ENCODE results near the gene TNNT1.

TNNT1 gene

DNA sequence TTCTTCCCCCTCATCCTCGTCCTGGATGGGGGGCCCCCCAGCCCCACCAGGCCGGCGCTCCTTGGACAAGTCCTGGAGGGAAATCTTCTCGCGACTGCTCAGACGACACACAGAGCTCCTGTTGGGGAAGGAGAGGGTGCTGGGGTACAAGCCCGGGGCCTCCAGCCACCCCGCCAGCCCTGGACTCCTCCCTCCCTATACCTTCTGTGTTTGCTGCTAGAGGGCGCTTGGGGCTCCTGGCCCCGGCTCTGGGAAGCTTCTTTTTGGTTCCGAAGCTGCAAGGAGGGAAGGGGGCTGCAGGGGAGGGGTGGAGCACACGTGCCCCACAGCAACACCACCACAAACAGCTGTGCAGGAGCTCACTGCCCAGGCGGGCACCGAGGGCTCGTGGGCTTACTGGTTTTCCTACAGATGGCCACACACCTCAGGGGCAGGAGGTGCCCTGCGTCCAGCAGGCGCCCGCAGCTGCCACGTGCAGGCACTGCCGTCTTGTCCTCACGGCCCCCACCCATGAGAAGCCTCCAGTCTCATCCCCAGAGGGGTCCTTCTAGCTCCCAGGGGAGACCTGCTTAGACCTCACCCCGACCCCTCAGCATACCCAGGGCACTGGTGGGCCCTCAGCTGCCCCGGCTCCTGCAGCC lies 52.8 kb downstream of the TNNT1 start:
- ChIA-PET CTCF (interaction anchor here (0.6 to 1.8 kb wide), 2 partner anchors 18 to 45 kb away, joined by 3 to 6 read pairs; no protein-coding TSS in a partner anchor), POLR2A (interaction anchor here (0.6 to 2.0 kb wide), 3 partner anchors 21 to 512 kb away, joined by 4 to 6 read pairs (median 5); partner anchors contain the start of gene PPP1R12C)
- no peaks in the 10 kb centered on the region for H3K9me3 ChIP-seq (ENCODE audit: control insufficient read depth, insufficient read depth, low read depth, low read length)
- no peaks in the 10 kb centered on the region for H3K4me1 ChIP-seq (ENCODE audit: control insufficient read depth, insufficient read depth, low read length)
- no peak overlapping the region for H3K4me3 ChIP-seq (ENCODE audit: low read depth, low read length)
- TF ChIP-seq, protein P1, sequence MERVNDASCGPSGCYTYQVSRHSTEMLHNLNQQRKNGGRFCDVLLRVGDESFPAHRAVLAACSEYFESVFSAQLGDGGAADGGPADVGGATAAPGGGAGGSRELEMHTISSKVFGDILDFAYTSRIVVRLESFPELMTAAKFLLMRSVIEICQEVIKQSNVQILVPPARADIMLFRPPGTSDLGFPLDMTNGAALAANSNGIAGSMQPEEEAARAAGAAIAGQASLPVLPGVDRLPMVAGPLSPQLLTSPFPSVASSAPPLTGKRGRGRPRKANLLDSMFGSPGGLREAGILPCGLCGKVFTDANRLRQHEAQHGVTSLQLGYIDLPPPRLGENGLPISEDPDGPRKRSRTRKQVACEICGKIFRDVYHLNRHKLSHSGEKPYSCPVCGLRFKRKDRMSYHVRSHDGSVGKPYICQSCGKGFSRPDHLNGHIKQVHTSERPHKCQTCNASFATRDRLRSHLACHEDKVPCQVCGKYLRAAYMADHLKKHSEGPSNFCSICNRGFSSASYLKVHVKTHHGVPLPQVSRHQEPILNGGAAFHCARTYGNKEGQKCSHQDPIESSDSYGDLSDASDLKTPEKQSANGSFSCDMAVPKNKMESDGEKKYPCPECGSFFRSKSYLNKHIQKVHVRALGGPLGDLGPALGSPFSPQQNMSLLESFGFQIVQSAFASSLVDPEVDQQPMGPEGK (tag by site-specific recombination; IDR thresholded peaks at IDR 0.05): 0 out of 2 replicates have a peak, but pooled peaks have one; percentile 18
- TF ChIP-seq, protein P2, sequence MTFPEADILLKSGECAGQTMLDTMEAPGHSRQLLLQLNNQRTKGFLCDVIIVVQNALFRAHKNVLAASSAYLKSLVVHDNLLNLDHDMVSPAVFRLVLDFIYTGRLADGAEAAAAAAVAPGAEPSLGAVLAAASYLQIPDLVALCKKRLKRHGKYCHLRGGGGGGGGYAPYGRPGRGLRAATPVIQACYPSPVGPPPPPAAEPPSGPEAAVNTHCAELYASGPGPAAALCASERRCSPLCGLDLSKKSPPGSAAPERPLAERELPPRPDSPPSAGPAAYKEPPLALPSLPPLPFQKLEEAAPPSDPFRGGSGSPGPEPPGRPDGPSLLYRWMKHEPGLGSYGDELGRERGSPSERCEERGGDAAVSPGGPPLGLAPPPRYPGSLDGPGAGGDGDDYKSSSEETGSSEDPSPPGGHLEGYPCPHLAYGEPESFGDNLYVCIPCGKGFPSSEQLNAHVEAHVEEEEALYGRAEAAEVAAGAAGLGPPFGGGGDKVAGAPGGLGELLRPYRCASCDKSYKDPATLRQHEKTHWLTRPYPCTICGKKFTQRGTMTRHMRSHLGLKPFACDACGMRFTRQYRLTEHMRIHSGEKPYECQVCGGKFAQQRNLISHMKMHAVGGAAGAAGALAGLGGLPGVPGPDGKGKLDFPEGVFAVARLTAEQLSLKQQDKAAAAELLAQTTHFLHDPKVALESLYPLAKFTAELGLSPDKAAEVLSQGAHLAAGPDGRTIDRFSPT (tag by site-specific recombination; IDR thresholded peaks at IDR 0.05): peak; percentile 79
- TF ChIP-seq ZNF423 (tag by site-specific recombination; IDR thresholded peaks at IDR 0.05): no peak
- no peak for TF ChIP-seq ZNF157 (tag by site-specific recombination; IDR thresholded peaks at IDR 0.05)
- H3K27ac ChIP-seq (ENCODE audit: extremely low read depth, low read depth, low read length): no peak overlapping the region
- H3K36me3 ChIP-seq (ENCODE audit: control insufficient read depth in 2 of 2, insufficient read depth in 1 of 2, low read length in 2 of 2): peaks cover 4 to 40% of the 10 kb centered on the region in 2 experiments; a peak in 2 of 3 replicates

DNA sequence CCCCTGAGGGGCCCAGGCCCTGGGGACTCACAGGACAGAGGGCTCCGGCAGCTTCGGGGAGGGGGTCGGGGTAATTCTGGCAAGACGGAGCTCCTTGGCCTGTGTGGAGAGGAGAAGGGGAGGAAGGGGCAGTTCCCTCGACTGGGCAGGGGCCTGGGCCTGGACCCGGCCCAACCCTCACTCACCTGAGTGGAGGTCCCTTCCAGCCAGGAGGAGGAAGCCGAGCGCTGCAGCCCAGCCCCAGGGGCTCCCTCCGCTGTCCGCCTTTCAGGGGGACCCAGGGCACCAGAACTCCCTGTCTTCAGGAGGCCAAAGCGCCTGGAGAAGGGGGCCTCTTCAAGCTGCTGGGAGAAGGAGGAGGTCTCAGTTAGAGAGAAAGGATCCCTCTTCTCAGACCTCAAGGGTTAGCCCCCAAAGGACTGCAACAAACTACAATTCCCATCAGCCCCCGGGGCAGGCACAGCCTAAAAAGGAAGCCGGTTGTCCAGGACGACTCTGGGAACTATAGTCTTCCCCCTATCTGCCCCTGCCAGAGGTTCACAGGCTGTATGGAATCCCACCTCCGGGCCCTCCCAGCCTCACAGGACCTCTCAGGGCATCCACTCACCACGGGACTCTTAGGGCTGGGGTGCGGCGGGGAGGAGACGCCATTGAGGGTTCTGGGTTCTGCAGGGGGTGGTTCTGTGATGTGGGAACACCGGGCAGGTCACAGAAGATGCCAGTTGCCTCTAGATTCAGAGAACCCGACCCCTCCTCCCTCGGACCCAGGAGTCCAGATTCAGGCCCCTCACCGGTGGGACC lies 53.5 kb downstream of the TNNT1 start:
- Histone ChIP-seq H3K4me3 (ENCODE audit: low read depth, low read length) (no peak overlapping the region), H3K4me1 (ENCODE audit: control insufficient read depth, insufficient read depth, low read length) (no peaks in the 10 kb centered on the region), H3K36me3 (ENCODE audit: control insufficient read depth in 2 of 2, insufficient read depth in 1 of 2, low read length in 2 of 2) (peaks cover 4 to 47% of the 10 kb centered on the region in 2 experiments; a peak in 2 of 3 replicates), H3K9me3 (ENCODE audit: control insufficient read depth, insufficient read depth, low read depth, low read length) (no peaks in the 10 kb centered on the region), H3K27ac (ENCODE audit: extremely low read depth, low read depth, low read length) (no peak overlapping the region; the same call in 1 of the 2 replicates)
- ChIA-PET POLR2A (interaction anchor here (2.0 kb wide), 1 partner anchor 22 kb away, joined by 5 read pairs; the partner anchor contains the start of gene PPP1R12C), CTCF (interaction anchor here (0.6 to 1.8 kb wide), 2 partner anchors 46 to 75 kb away, joined by 4 to 6 read pairs; no protein-coding TSS in a partner anchor)
- 0 out of 2 replicates have a peak, but pooled peaks have one; percentile 37 for TF ChIP-seq ZNF76 (tag by site-specific recombination; IDR thresholded peaks at IDR 0.05; ENCODE audit: borderline replicate concordance, low read depth)
- no peak for TF ChIP-seq MZF1 (tag by site-specific recombination; IDR thresholded peaks at IDR 0.05; ENCODE audit: borderline replicate concordance)
- TF ChIP-seq ZNF555 (tag by site-specific recombination; conservative IDR thresholded peaks at IDR 0.05): no peak
- TF ChIP-seq ZNF175 (tag by site-specific recombination; IDR thresholded peaks at IDR 0.05): no peak
- no peak for TF ChIP-seq ZNF501 (tag by site-specific recombination; IDR thresholded peaks at IDR 0.05)
- TF ChIP-seq, protein P3, sequence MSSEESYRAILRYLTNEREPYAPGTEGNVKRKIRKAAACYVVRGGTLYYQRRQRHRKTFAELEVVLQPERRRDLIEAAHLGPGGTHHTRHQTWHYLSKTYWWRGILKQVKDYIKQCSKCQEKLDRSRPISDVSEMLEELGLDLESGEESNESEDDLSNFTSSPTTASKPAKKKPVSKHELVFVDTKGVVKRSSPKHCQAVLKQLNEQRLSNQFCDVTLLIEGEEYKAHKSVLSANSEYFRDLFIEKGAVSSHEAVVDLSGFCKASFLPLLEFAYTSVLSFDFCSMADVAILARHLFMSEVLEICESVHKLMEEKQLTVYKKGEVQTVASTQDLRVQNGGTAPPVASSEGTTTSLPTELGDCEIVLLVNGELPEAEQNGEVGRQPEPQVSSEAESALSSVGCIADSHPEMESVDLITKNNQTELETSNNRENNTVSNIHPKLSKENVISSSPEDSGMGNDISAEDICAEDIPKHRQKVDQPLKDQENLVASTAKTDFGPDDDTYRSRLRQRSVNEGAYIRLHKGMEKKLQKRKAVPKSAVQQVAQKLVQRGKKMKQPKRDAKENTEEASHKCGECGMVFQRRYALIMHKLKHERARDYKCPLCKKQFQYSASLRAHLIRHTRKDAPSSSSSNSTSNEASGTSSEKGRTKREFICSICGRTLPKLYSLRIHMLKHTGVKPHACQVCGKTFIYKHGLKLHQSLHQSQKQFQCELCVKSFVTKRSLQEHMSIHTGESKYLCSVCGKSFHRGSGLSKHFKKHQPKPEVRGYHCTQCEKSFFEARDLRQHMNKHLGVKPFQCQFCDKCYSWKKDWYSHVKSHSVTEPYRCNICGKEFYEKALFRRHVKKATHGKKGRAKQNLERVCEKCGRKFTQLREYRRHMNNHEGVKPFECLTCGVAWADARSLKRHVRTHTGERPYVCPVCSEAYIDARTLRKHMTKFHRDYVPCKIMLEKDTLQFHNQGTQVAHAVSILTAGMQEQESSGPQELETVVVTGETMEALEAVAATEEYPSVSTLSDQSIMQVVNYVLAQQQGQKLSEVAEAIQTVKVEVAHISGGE (tag by site-specific recombination; conservative IDR thresholded peaks at IDR 0.05; ENCODE audit: low read depth): peak; percentile 31; the same call in 1 of the 2 replicates
- no peak for TF ChIP-seq SP3 (tag by site-specific recombination; IDR thresholded peaks at IDR 0.05)
- TF ChIP-seq ZNF341 (tag by site-specific recombination; IDR thresholded peaks at IDR 0.05; ENCODE audit: low read depth): peak; percentile 70
- no peak for TF ChIP-seq ZNF530 (tag by site-specific recombination; IDR thresholded peaks at IDR 0.05; ENCODE audit: low read depth)
- TF ChIP-seq ZNF2 (tag by site-specific recombination; IDR thresholded peaks at IDR 0.05): no peak
- peak; percentile 64 for TF ChIP-seq ZNF335 (tag by site-specific recombination; conservative IDR thresholded peaks at IDR 0.05)
- TF ChIP-seq, protein P4, sequence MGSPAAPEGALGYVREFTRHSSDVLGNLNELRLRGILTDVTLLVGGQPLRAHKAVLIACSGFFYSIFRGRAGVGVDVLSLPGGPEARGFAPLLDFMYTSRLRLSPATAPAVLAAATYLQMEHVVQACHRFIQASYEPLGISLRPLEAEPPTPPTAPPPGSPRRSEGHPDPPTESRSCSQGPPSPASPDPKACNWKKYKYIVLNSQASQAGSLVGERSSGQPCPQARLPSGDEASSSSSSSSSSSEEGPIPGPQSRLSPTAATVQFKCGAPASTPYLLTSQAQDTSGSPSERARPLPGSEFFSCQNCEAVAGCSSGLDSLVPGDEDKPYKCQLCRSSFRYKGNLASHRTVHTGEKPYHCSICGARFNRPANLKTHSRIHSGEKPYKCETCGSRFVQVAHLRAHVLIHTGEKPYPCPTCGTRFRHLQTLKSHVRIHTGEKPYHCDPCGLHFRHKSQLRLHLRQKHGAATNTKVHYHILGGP (tag by site-specific recombination; IDR thresholded peaks at IDR 0.05): no peak
- TF ChIP-seq ZNF155 (tag by site-specific recombination; IDR thresholded peaks at IDR 0.05): no peak
- no peak for TF ChIP-seq ZNF544 (tag by site-specific recombination; IDR thresholded peaks at IDR 0.05)
- no peak for TF ChIP-seq ZBTB1 (tag by site-specific recombination; IDR thresholded peaks at IDR 0.05)
- no peak for TF ChIP-seq ZNF121 (tag by site-specific recombination; IDR thresholded peaks at IDR 0.05)
- TF ChIP-seq, protein P5, sequence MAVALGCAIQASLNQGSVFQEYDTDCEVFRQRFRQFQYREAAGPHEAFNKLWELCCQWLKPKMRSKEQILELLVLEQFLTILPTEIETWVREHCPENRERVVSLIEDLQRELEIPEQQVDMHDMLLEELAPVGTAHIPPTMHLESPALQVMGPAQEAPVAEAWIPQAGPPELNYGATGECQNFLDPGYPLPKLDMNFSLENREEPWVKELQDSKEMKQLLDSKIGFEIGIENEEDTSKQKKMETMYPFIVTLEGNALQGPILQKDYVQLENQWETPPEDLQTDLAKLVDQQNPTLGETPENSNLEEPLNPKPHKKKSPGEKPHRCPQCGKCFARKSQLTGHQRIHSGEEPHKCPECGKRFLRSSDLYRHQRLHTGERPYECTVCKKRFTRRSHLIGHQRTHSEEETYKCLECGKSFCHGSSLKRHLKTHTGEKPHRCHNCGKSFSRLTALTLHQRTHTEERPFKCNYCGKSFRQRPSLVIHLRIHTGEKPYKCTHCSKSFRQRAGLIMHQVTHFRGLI (tag by site-specific recombination; IDR thresholded peaks at IDR 0.05): no peak
- TF ChIP-seq KLF16 (tag by site-specific recombination; IDR thresholded peaks at IDR 0.05): no peak
